NCI-H146 treated with DMSO at 0.1 percent for 48 hours (cell line): ENCODE measurements around the gene SEPHS2.
"Not testable (repeated sequence)": the region's sequence is repeated elsewhere in the genome, so short reads cannot be mapped to it uniquely, and the experiment has no call there.

Source experiments
- DNase-seq: peaks from one replicate; lab custom pipeline; 2025; ENCODE audit not compliant: unreplicated experiment; lab: John Stamatoyannopoulos, UW

The SEPHS2 gene

GRCh38 chr16:30470632-30470995, 24.9 kb upstream of the SEPHS2 start:
- DNase-seq: no peak

- no peak for DNase-seq
Measured at GRCh38 chr16:30470170-30470512, 24.5 kb upstream of the SEPHS2 start.

GRCh38 chr16:30464078-30464477, 18.4 kb upstream of the SEPHS2 start:
- no peak for DNase-seq

- DNase-seq: not testable (repeated sequence)
Measured at GRCh38 chr16:30461426-30461825, 15.8 kb upstream of the SEPHS2 start.

GRCh38 chr16:30459456-30459855, 13.8 kb upstream of the SEPHS2 start:
- no peak for DNase-seq

- no peak for DNase-seq
Measured at GRCh38 chr16:30458561-30459394, 13.1 kb upstream of the SEPHS2 start.

GRCh38 chr16:30457743-30458560, 12.3 kb upstream of the SEPHS2 start:
- no peak for DNase-seq

GRCh38 chr16:30457256-30457655, 11.6 kb upstream of the SEPHS2 start:
- no peak for DNase-seq

GRCh38 chr16:30456302-30456701, 10.6 kb upstream of the SEPHS2 start:
- no peak for DNase-seq

GRCh38 chr16:30452709-30453580, 7.3 kb upstream of the SEPHS2 start:
- DNase-seq: not testable (repeated sequence)

- no peak for DNase-seq
Measured at GRCh38 chr16:30449116-30449435, 3.4 kb upstream of the SEPHS2 start.

GRCh38 chr16:30447512-30448226, 2.0 kb upstream of the SEPHS2 start:
- DNase-seq: no peak

- DNase-seq: no peak
Measured at GRCh38 chr16:30446203-30446595, 525 bp upstream of the SEPHS2 start.

GRCh38 chr16:30445149-30445407, 596 bp downstream of the SEPHS2 start:
- DNase-seq: no peak

GRCh38 chr16:30444231-30445148, 1.2 kb downstream of the SEPHS2 start:
- no peak for DNase-seq

GRCh38 chr16:30443631-30444030, 2.0 kb downstream of the SEPHS2 start:
- DNase-seq: no peak

GRCh38 chr16:30439720-30440348, 5.8 kb downstream of the SEPHS2 start:
- DNase-seq: no peak

GRCh38 chr16:30438835-30439234, 6.8 kb downstream of the SEPHS2 start:
- DNase-seq: no peak

- peak; percentile 56 for DNase-seq
Measured at GRCh38 chr16:30437511-30438046, 8.1 kb downstream of the SEPHS2 start.
